Esophagus mucosa (tissue), 1 donor: ENCODE data around the gene PROZ. TPM values are rescaled to one million over a fixed set of nuclear protein-coding genes. Genes with fewer than 3 reads are reported as not detected.
"Not testable (repeated sequence)": the region's sequence is repeated elsewhere in the genome, so short reads cannot be mapped to it uniquely, and the experiment has no call there.

ENCODE experiments used
- ATAC-seq: fragments of 200-7000 bp; cut with Tn5 transposase; one replicate; pipeline ENCODE4 v1.9.1; 2020
- total RNA-seq: library from RNA; stranded (reverse); gene quantifications from one replicate; pipeline ENCODE4 v1.2.4, GENCODE V29; 2023
- donor health status: DM: yes; HTN: yes; CAD: no.

Gene PROZ
- not detected for total RNA-seq

- no peak for ATAC-seq
These were observed at the start of gene PROZ for GRCh38 chr13:113157929-113158747. PROZ (plus strand) TSS chr13:113158648; CDS start chr13:113158661, 13 bp downstream.

- peak; percentile 19 for ATAC-seq
These were observed 49.0 kb upstream of the PROZ start for GRCh38 chr13:113109151-113110047.

GRCh38 chr13:113110048-113110851 is 48.2 kb upstream of the PROZ start:
- ATAC-seq, result peak; percentile 10

GRCh38 chr13:113110852-113111315 is 47.6 kb upstream of the PROZ start:
- no peak for ATAC-seq

- not testable (repeated sequence) for ATAC-seq
These were observed 46.6 kb upstream of the PROZ start for GRCh38 chr13:113111821-113112220.

GRCh38 chr13:113112475-113112874 is 46.0 kb upstream of the PROZ start:
- ATAC-seq, result not testable (repeated sequence)

GRCh38 chr13:113112893-113113845 is 45.3 kb upstream of the PROZ start:
- ATAC-seq, result peak; percentile 17

- no peak for ATAC-seq
These were observed 44.6 kb upstream of the PROZ start for GRCh38 chr13:113113846-113114271.

- ATAC-seq, result no peak
These were observed 43.7 kb upstream of the PROZ start for GRCh38 chr13:113114511-113115362.

GRCh38 chr13:113115363-113116205 is 42.9 kb upstream of the PROZ start:
- ATAC-seq, result no peak

GRCh38 chr13:113116206-113116800 is 42.1 kb upstream of the PROZ start:
- ATAC-seq, result no peak

- ATAC-seq, result no peak
These were observed 41.6 kb upstream of the PROZ start for GRCh38 chr13:113116871-113117271.

GRCh38 chr13:113117335-113117872 is 41.0 kb upstream of the PROZ start:
- ATAC-seq, result no peak

GRCh38 chr13:113117911-113118260 is 40.6 kb upstream of the PROZ start:
- ATAC-seq, result no peak

GRCh38 chr13:113118261-113119021 is 40.0 kb upstream of the PROZ start:
- ATAC-seq, result no peak

- no peak for ATAC-seq
These were observed 39.2 kb upstream of the PROZ start for GRCh38 chr13:113119166-113119821.

- no peak for ATAC-seq
These were observed 38.6 kb upstream of the PROZ start for GRCh38 chr13:113119822-113120189.
